C4-2B (cell line): ENCODE results near the gene MTIF3.

Source experiments
- ZFX ChIP-seq: fragments of 450-650 bp; IDR thresholded peaks from 2 replicates; pipeline ENCODE4 v1.6.1; 2017
- TF ChIP-seq, protein P1 (sequence below): fragments of 450-650 bp; conservative IDR thresholded peaks from 2 replicates; pipeline ENCODE4 v1.5.1; 2017; ENCODE audit warnings: mild to moderate bottlenecking

DNA sequence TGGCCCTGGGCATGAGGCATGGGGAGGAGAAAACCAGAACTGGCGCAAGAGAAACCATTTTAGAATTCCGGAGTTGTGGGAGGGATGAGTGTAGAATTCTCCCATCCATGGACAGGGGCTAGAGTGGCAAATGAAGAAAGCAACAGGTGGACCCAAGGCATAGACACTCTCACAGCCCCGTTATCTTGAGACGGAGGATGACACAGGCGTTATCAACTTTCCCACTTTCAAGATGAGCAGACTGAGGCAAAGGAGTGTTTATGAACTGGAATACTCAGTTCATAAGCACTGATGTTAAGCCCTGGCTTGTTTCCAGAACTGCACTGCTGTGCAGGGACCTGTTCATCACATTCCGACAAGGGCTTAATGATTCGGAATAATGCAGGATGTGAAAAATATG is 27.0 kb downstream of the MTIF3 start:
- TF ChIP-seq, protein P1, sequence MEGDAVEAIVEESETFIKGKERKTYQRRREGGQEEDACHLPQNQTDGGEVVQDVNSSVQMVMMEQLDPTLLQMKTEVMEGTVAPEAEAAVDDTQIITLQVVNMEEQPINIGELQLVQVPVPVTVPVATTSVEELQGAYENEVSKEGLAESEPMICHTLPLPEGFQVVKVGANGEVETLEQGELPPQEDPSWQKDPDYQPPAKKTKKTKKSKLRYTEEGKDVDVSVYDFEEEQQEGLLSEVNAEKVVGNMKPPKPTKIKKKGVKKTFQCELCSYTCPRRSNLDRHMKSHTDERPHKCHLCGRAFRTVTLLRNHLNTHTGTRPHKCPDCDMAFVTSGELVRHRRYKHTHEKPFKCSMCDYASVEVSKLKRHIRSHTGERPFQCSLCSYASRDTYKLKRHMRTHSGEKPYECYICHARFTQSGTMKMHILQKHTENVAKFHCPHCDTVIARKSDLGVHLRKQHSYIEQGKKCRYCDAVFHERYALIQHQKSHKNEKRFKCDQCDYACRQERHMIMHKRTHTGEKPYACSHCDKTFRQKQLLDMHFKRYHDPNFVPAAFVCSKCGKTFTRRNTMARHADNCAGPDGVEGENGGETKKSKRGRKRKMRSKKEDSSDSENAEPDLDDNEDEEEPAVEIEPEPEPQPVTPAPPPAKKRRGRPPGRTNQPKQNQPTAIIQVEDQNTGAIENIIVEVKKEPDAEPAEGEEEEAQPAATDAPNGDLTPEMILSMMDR: no peak
- no peak for TF ChIP-seq ZFX
